ENCODE measurements around the gene KRT6C. TPM values are rescaled to one million over a fixed set of nuclear protein-coding genes. Genes with fewer than 3 reads are reported as not detected.

KRT6C gene
- total and polyA plus RNA-seq, 2 donors from 2014 or later, result not detected

DNA sequence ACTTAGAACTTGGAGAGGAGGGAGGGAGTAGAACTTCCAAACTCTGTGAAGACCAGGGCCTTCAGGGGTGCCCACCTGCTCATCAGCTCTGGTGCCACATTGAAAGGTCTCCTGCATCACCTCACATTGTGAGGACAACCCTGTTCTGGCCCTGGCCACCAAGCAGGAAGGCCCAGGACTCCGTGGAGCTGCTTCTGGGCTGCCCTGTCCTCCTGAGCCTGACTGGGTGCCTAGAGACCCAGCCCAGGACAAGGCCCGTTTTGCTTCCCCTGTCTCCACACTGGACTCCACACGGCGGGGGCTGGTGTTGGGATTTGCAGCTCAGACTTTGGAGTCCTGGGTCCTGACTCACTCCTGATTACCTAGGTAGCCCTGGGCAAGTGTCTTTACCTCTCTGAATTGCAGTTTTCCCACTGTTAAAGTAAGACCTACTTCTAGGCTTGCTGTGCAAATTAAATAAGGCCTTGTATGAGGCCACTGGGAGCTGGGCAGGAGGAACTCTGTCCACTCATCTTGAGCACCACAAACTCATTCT lies 55.0 kb downstream of the KRT6C start:
- intact Hi-C loops (cut with DNase I), result no loop called here
- Histone ChIP-seq H3K27me3 (ENCODE audit: control insufficient read depth, insufficient read depth, low read length) (no peaks in the 10 kb centered on the region), H3K4me3 (ENCODE audit: low read length in 3 of 3) (no peak overlapping the region), H3K36me3 (ENCODE audit: control insufficient read depth in 2 of 3, insufficient read depth in 3 of 3, low read length in 3 of 3) (no peaks in the 10 kb centered on the region), H3K27ac (ENCODE audit: low read depth in 2 of 2, low read length in 2 of 2) (no peak overlapping the region), H3K4me1 (ENCODE audit: control insufficient read depth in 2 of 3, insufficient read depth in 2 of 3, low read depth in 1 of 3, low read length in 3 of 3) (peaks cover 0 to 2% (median 0%) of the 10 kb centered on the region in 3 donors), H3K9ac (ENCODE audit: low read length in 3 of 3) (no peak overlapping the region), H3K9me3 (ENCODE audit: control insufficient read depth in 2 of 3, insufficient read depth in 1 of 3, low read length in 3 of 3) (no peaks in the 10 kb centered on the region)
- TF ChIP-seq, protein P1, sequence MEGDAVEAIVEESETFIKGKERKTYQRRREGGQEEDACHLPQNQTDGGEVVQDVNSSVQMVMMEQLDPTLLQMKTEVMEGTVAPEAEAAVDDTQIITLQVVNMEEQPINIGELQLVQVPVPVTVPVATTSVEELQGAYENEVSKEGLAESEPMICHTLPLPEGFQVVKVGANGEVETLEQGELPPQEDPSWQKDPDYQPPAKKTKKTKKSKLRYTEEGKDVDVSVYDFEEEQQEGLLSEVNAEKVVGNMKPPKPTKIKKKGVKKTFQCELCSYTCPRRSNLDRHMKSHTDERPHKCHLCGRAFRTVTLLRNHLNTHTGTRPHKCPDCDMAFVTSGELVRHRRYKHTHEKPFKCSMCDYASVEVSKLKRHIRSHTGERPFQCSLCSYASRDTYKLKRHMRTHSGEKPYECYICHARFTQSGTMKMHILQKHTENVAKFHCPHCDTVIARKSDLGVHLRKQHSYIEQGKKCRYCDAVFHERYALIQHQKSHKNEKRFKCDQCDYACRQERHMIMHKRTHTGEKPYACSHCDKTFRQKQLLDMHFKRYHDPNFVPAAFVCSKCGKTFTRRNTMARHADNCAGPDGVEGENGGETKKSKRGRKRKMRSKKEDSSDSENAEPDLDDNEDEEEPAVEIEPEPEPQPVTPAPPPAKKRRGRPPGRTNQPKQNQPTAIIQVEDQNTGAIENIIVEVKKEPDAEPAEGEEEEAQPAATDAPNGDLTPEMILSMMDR (IDR thresholded peaks at IDR 0.05; ENCODE audit: borderline replicate concordance, extremely low read depth, insufficient read depth), result no peak
- FAIRE-seq, result no peak
- no peak for DNase-seq

Other genes starting within 250 kb of the KRT6C start
- 1,490 TPM for gene KRT7, start 240.6 kb downstream of the KRT6C start, total RNA-seq
- gene KRT7, start 240.6 kb downstream of the KRT6C start, polyA plus RNA-seq (ENCODE audit: insufficient read depth, low read depth, low replicate concordance), result 173 TPM
- gene KRT86, start 199.2 kb downstream of the KRT6C start, total RNA-seq, result 1.3 TPM
- not detected for gene KRT86, start 199.2 kb downstream of the KRT6C start, polyA plus RNA-seq (ENCODE audit: insufficient read depth, low read depth, low replicate concordance)
- gene KRT81, start 182.3 kb downstream of the KRT6C start, total RNA-seq, result not detected
- not detected for gene KRT81, start 182.3 kb downstream of the KRT6C start, polyA plus RNA-seq (ENCODE audit: insufficient read depth, low read depth, low replicate concordance)
- not detected for gene KRT83, start 152.4 kb downstream of the KRT6C start, total RNA-seq
- gene KRT83, start 152.4 kb downstream of the KRT6C start, polyA plus RNA-seq (ENCODE audit: insufficient read depth, low read depth, low replicate concordance), result not detected
- not detected for gene KRT85, start 106.3 kb downstream of the KRT6C start, total RNA-seq
- 0.58 TPM for gene KRT85, start 106.3 kb downstream of the KRT6C start, polyA plus RNA-seq (ENCODE audit: insufficient read depth, low read depth, low replicate concordance)
- not detected for gene KRT84, start 88.2 kb downstream of the KRT6C start, total RNA-seq
- gene KRT84, start 88.2 kb downstream of the KRT6C start, polyA plus RNA-seq (ENCODE audit: insufficient read depth, low read depth, low replicate concordance), result not detected
- not detected for gene KRT82, start 67.5 kb downstream of the KRT6C start, total RNA-seq
- gene KRT82, start 67.5 kb downstream of the KRT6C start, polyA plus RNA-seq (ENCODE audit: insufficient read depth, low read depth, low replicate concordance), result not detected
- gene KRT75, start 39.4 kb downstream of the KRT6C start, total RNA-seq, result not detected
- not detected for gene KRT75, start 39.4 kb downstream of the KRT6C start, polyA plus RNA-seq (ENCODE audit: insufficient read depth, low read depth, low replicate concordance)
- not detected for gene KRT6B, start 21.7 kb downstream of the KRT6C start, total RNA-seq
- gene KRT6B, start 21.7 kb downstream of the KRT6C start, polyA plus RNA-seq (ENCODE audit: insufficient read depth, low read depth, low replicate concordance), result not detected
- gene KRT6A, start 19.5 kb upstream of the KRT6C start, total RNA-seq, result not detected
- not detected for gene KRT6A, start 19.5 kb upstream of the KRT6C start, polyA plus RNA-seq (ENCODE audit: insufficient read depth, low read depth, low replicate concordance)
- gene KRT5, start 46.6 kb upstream of the KRT6C start, total RNA-seq, result 0.69 TPM
- gene KRT5, start 46.6 kb upstream of the KRT6C start, polyA plus RNA-seq (ENCODE audit: insufficient read depth, low read depth, low replicate concordance), result not detected
- not detected for gene KRT71, start 79.3 kb upstream of the KRT6C start, total RNA-seq
- not detected for gene KRT71, start 79.3 kb upstream of the KRT6C start, polyA plus RNA-seq (ENCODE audit: insufficient read depth, low read depth, low replicate concordance)
- not detected for gene KRT74, start 100.0 kb upstream of the KRT6C start, total RNA-seq
- gene KRT74, start 100.0 kb upstream of the KRT6C start, polyA plus RNA-seq (ENCODE audit: insufficient read depth, low read depth, low replicate concordance), result not detected
- not detected for gene KRT72, start 127.7 kb upstream of the KRT6C start, total RNA-seq
- gene KRT72, start 127.7 kb upstream of the KRT6C start, polyA plus RNA-seq (ENCODE audit: insufficient read depth, low read depth, low replicate concordance), result not detected
- gene KRT73, start 144.8 kb upstream of the KRT6C start, total RNA-seq, result not detected
- not detected for gene KRT73, start 144.8 kb upstream of the KRT6C start, polyA plus RNA-seq (ENCODE audit: insufficient read depth, low read depth, low replicate concordance)
- not detected for gene KRT2, start 178.4 kb upstream of the KRT6C start, total RNA-seq
- gene KRT2, start 178.4 kb upstream of the KRT6C start, polyA plus RNA-seq (ENCODE audit: insufficient read depth, low read depth, low replicate concordance), result not detected
- not detected for gene KRT1, start 206.6 kb upstream of the KRT6C start, total RNA-seq
- not detected for gene KRT1, start 206.6 kb upstream of the KRT6C start, polyA plus RNA-seq (ENCODE audit: insufficient read depth, low read depth, low replicate concordance)
- gene KRT77, start 229.7 kb upstream of the KRT6C start, total RNA-seq, result not detected
- gene KRT77, start 229.7 kb upstream of the KRT6C start, polyA plus RNA-seq (ENCODE audit: insufficient read depth, low read depth, low replicate concordance), result not detected

Data from kidney (tissue), 14 donors.